IPS-18a (cell line): Measurements from ENCODE around the gene DSCAM.
"Not testable (repeated sequence)": the region's sequence is repeated elsewhere in the genome, so short reads cannot be mapped to it uniquely, and the experiment has no call there.

ENCODE experiments used
- H3K27ac ChIP-seq: one replicate; pipeline ENCODE4 v1.5.1; 2013; ENCODE audit warnings: low read length
- H3K27me3 ChIP-seq: one replicate; pipeline ENCODE4 v1.6.1; 2013; ENCODE audit warnings: mild to moderate bottlenecking, low read length; ENCODE audit not compliant: control insufficient read depth, insufficient read depth
- H3K36me3 ChIP-seq: one replicate; pipeline ENCODE4 v1.6.1; 2013; ENCODE audit warnings: low read depth, low read length; ENCODE audit not compliant: control insufficient read depth
- H3K4me1 ChIP-seq: one replicate; pipeline ENCODE4 v1.6.1; 2013; ENCODE audit warnings: low read depth, low read length; ENCODE audit not compliant: control insufficient read depth
- H3K4me3 ChIP-seq: one replicate; pipeline ENCODE4 v1.5.1; 2013; ENCODE audit warnings: low read length
- H3K9ac ChIP-seq: one replicate; pipeline ENCODE4 v1.6.1; 2013; ENCODE audit warnings: mild to moderate bottlenecking, low read length, moderate library complexity
- H3K9me3 ChIP-seq: one replicate; pipeline ENCODE4 v1.6.1; 2013; ENCODE audit warnings: low read depth, low read length; ENCODE audit not compliant: control insufficient read depth

The DSCAM gene

GRCh38 chr21:40278345-40278744 is 568.6 kb downstream of the DSCAM start:
- no peak overlapping the region for H3K27ac ChIP-seq
- no peaks in the 10 kb centered on the region for H3K36me3 ChIP-seq
- no peak overlapping the region for H3K4me3 ChIP-seq
- no peaks in the 10 kb centered on the region for H3K27me3 ChIP-seq
- H3K9ac ChIP-seq, result no peak overlapping the region
- H3K9me3 ChIP-seq, result peaks cover 2% of the 10 kb centered on the region
- H3K4me1 ChIP-seq, result no peaks in the 10 kb centered on the region

DNA sequence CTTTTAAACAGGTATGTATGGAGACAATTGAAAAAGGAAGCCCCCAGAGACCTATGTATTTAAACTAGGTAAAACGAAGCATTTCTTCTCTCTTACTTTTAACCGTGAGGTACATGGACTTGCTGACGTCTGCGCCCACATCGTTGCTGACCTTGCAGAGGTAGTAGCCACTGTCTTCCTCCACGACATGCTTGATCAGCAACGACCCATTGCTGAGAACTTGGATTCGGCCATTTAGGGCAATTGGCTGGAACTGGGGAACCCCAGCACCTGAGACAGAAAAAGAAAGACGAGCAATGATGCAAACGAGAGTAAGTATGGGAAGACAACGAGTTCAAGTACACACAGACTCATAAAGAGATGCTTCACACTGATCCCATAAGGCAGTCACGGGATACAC is 571.0 kb downstream of the DSCAM start:
- no peaks in the 10 kb centered on the region for H3K27me3 ChIP-seq
- no peak overlapping the region for H3K27ac ChIP-seq
- no peaks in the 10 kb centered on the region for H3K36me3 ChIP-seq
- no peak overlapping the region for H3K9ac ChIP-seq
- H3K9me3 ChIP-seq, result peaks cover 2% of the 10 kb centered on the region
- H3K4me3 ChIP-seq, result no peak overlapping the region
- peaks cover 14% of the 10 kb centered on the region for H3K4me1 ChIP-seq

DNA sequence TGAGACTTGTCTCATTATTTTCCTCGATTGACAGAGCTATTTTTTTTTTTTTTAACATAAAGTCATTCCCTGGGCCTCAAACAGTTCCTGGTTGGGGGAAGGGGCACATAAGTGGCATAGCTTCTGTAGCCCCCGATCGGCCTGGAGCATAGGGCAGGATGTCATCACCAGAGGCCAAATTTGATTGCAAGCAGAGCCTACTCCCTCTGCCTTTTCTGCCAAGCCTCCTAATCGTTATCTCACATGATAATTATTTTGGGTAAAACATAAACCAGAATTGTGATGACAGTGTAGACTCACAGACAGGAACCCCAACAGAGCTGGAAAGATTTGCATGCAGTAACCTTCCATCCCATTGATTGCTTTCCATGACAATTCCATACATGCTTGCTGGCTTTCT is 574.9 kb downstream of the DSCAM start:
- H3K27me3 ChIP-seq, result no peaks in the 10 kb centered on the region
- H3K4me3 ChIP-seq, result no peak overlapping the region
- H3K27ac ChIP-seq, result no peak overlapping the region
- no peaks in the 10 kb centered on the region for H3K36me3 ChIP-seq
- H3K4me1 ChIP-seq, result peaks cover 24% of the 10 kb centered on the region
- no peaks in the 10 kb centered on the region for H3K9me3 ChIP-seq
- no peak overlapping the region for H3K9ac ChIP-seq

GRCh38 chr21:40271164-40271563 is 575.8 kb downstream of the DSCAM start:
- H3K4me3 ChIP-seq, result no peak overlapping the region
- no peaks in the 10 kb centered on the region for H3K27me3 ChIP-seq

GRCh38 chr21:40270047-40270446 is 576.9 kb downstream of the DSCAM start:
- Histone ChIP-seq H3K9ac (no peak overlapping the region), H3K9me3 (no peaks in the 10 kb centered on the region), H3K4me1 (peaks cover 24% of the 10 kb centered on the region), H3K4me3 (no peak overlapping the region), H3K36me3 (no peaks in the 10 kb centered on the region), H3K27ac (no peak overlapping the region), H3K27me3 (no peaks in the 10 kb centered on the region)

More at GRCh38 chr21:40271164-40271563, 575.8 kb downstream of the DSCAM start:
- Histone ChIP-seq H3K9ac (no peak overlapping the region), H3K27ac (no peak overlapping the region), H3K9me3 (no peaks in the 10 kb centered on the region), H3K36me3 (no peaks in the 10 kb centered on the region), H3K4me1 (peaks cover 24% of the 10 kb centered on the region)

DNA sequence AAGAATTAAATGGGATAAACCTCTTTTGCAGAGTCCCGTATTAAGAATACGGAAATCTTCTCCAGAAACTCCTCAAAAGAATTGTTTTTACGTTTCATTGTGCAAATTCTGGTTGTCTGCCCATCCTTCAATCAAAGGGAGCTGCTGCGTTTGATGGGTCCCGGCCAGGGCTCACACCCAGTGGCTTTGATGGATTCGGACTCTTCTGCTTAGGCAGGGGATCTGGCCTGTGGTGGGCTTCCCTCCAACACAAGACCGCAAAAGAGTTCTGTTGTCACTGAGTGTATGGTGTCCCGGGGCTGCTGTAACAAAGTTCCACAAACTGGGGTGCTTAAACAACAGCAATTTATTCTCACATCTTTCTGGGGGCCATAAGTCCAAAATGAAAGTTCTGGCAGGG is 577.7 kb downstream of the DSCAM start:
- H3K4me1 ChIP-seq, result peaks cover 24% of the 10 kb centered on the region
- H3K9me3 ChIP-seq, result no peaks in the 10 kb centered on the region
- no peak overlapping the region for H3K9ac ChIP-seq
- H3K27ac ChIP-seq, result no peak overlapping the region
- no peaks in the 10 kb centered on the region for H3K36me3 ChIP-seq
- H3K4me3 ChIP-seq, result no peak overlapping the region
- no peaks in the 10 kb centered on the region for H3K27me3 ChIP-seq

DNA sequence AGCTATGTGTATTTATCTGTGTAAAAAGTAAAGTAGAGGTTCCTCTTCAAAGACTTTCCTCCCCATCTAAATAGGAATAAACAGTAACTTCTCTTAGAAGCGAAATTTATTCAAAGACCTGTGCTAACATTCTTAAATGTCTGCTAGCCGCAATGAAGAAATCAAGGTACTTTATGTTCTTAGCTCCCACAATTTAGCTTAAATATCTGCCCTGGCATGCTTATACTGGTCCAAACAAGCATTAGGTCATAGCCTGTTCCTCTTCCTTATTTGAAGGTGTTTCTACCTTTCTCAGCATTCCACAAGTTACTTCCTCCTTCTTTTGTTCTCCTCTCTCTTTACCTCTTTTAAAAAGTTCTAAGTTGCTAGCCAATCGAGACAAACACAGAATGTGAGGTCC is 588.5 kb downstream of the DSCAM start:
- not testable (repeated sequence) for H3K9ac ChIP-seq, H3K9me3 ChIP-seq, H3K4me1 ChIP-seq, H3K4me3 ChIP-seq, H3K36me3 ChIP-seq, H3K27ac ChIP-seq, H3K27me3 ChIP-seq

GRCh38 chr21:40257342-40257741 is 589.6 kb downstream of the DSCAM start:
- Histone ChIP-seq H3K27ac (no peak overlapping the region), H3K9me3 (no peaks in the 10 kb centered on the region), H3K36me3 (no peaks in the 10 kb centered on the region), H3K27me3 (no peaks in the 10 kb centered on the region), H3K4me1 (no peaks in the 10 kb centered on the region), H3K9ac (no peak overlapping the region), H3K4me3 (no peak overlapping the region)

GRCh38 chr21:40255518-40256444 is 591.2 kb downstream of the DSCAM start:
- Histone ChIP-seq H3K27me3 (no peaks in the 10 kb centered on the region), H3K4me1 (no peaks in the 10 kb centered on the region), H3K27ac (no peak overlapping the region), H3K9me3 (no peaks in the 10 kb centered on the region), H3K9ac (no peak overlapping the region), H3K4me3 (no peak overlapping the region), H3K36me3 (no peaks in the 10 kb centered on the region)

DNA sequence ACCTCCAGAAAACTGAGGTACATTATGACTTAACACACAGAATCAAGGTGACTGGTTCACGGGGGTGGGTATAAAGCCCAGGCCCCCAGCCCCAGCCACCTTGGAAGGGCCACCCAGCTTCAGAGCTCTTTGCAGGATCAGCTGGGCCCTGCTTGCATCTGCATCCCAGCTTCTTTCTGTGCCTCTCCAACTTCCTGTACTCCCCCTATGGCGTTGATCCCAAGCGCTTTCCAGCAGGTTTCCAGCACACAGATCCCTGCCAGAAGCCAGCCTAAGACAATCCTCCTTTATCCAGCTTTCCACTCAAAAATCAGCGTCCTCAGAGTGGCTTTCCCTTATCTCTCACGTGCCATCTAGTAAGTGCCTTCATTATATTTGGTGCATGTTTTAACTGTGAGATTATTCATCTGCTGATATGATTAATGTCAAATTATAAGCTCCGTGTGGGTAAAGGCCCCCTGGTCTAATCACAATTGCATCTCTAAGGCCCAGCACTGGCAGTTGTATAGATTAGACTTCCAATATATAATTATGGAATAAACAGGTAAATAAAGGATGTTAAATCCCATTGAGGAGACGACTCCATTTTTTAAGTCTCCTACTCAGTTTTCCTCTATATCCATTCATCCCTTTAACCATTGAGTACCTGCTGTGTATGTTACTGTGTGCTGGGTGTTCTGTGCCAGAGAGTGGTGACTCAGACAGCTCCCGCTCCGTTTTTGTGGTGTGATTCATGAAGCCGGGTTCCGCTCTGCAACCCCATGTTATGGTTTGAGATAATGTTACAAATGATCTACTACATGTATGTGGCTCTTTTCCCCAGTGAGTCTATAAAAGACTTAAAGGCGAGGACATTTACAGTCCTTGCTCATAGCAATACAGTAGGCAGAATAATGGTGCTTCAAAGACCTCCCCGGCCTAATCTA is 592.2 kb downstream of the DSCAM start:
- H3K9ac ChIP-seq, result no peak overlapping the region
- H3K27ac ChIP-seq, result no peak overlapping the region
- H3K4me3 ChIP-seq, result no peak overlapping the region
- H3K36me3 ChIP-seq, result no peaks in the 10 kb centered on the region
- peaks cover under 1% of the 10 kb centered on the region for H3K9me3 ChIP-seq
- no peaks in the 10 kb centered on the region for H3K27me3 ChIP-seq
- no peaks in the 10 kb centered on the region for H3K4me1 ChIP-seq

- H3K36me3 ChIP-seq, result no peaks in the 10 kb centered on the region
- no peak overlapping the region for H3K4me3 ChIP-seq
- peaks cover 2% of the 10 kb centered on the region for H3K9me3 ChIP-seq
- H3K27ac ChIP-seq, result no peak overlapping the region
- H3K27me3 ChIP-seq, result no peaks in the 10 kb centered on the region
- no peak overlapping the region for H3K9ac ChIP-seq
- H3K4me1 ChIP-seq, result no peaks in the 10 kb centered on the region
These were observed 593.8 kb downstream of the DSCAM start for GRCh38 chr21:40253112-40253511.
